ENCODE data around the gene SULT1A2. TPM values are rescaled to one million over a fixed set of nuclear protein-coding genes. Genes with fewer than 3 reads are reported as not detected.
A peak's percentile ranks its signal among the peaks of the same experiment; 100 is the strongest.
"Not testable (repeated sequence)": the region's sequence is repeated elsewhere in the genome, so short reads cannot be mapped to it uniquely, and the experiment has no call there.

The SULT1A2 gene
- total RNA-seq, 4 donors from 2014 or later, result 0.27 to 1.2 TPM; not detected in 2

DNA sequence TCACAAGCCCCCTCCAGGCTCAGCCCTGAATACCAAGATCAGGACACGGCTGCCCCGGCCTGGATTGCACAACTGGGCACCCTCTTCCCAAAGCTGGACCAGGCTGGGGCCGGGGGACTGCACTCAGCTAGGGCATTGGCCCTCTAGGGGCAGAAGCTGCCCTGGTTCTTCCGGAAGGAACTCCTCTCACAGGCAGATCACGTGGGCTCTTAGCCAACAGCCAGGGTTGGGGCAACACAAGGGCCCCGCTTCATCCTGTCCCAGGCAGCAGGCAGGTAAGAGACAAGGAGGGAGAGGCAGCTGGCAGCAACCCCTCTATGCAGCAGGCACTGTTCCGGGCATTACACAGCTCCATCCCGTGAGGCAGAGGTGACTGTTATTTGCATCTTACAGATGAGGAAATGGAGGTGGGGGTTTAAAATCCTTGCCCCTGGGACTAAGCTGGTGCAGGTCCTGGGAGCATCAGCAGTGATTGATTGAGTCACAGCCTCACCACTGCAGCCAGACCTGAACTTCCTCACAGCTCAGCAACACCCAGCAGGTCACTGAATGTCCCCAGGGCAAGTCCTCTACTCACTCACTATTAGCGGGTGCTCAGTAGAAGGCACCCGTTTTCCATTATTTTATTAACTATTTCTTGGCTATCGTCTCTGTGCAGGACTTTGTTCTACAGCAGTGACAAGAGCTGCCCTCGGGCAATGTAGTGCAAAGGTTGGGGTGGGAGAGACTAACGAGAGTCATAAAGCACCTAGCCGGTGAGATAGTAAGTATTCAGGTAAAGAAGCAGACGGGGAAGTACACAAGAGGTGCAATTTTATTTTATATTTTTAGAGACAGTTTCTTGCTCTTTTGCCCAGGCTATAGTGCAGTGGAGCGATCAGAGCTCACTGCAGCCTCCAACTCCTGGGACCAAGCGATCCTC lies 15.8 kb upstream of the SULT1A2 start:
- WGBS, 2 donors (ENCODE audit: low coverage in 1 of 2), result no CpG with 5 or more reads among the region's 17 CpGs
- not testable (repeated sequence) for H3K27me3 ChIP-seq, H3K4me3 ChIP-seq, H3K36me3 ChIP-seq, H3K9me3 ChIP-seq, H3K27ac ChIP-seq
- H3K4me1 ChIP-seq, result peaks cover 0 to 23% (median 4%) of the 10 kb centered on the region in 3 donors
- ATAC-seq, result peak; percentile 19

DNA sequence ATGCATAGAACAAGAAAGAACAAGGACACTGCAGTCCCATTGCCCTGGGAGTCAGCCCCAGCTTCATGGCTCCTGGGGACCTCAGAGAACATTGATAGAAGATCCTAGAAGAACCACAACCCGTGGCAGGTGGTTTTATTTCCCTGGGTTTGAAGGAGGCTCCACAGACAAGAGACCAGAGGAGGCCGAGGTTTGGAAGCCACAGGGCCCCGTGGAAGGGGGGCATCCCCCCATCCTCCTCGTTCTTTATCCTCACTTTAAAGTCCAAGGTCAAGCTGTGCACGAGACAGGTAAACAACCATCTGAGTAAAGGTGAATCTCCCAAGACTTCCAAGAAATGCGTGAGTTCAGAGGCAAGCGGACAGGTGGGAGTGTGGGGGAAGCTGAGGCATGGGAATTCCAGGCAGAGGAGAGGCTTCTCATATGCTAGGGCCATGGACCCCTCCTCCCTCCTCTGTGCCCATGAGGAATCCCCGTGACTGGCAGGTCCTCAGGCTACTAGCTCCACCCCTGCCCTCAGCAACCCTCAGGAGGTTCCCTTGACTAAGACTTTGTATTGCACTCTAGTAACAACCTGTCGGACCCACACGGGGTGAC lies 13.8 kb upstream of the SULT1A2 start:
- Histone ChIP-seq H3K27me3 (peaks cover 6% of the 10 kb centered on the region), H3K4me1 (peaks cover 0 to 23% (median 4%) of the 10 kb centered on the region in 3 donors), H3K36me3 (peaks cover 0 to 17% of the 10 kb centered on the region in 2 donors), H3K4me3 (no peak overlapping the region), H3K9me3 (no peaks in the 10 kb centered on the region), H3K27ac (peak overlapping the region in 1 of 4 donors; percentile 62)
- no peak for TF ChIP-seq EP300 (IDR thresholded peaks at IDR 0.05)
- WGBS, 2 donors (ENCODE audit: low coverage in 1 of 2), result 40 to 69% methylated on average over 1 to 10 of the region's 10 CpGs
- ATAC-seq, result no peak

DNA sequence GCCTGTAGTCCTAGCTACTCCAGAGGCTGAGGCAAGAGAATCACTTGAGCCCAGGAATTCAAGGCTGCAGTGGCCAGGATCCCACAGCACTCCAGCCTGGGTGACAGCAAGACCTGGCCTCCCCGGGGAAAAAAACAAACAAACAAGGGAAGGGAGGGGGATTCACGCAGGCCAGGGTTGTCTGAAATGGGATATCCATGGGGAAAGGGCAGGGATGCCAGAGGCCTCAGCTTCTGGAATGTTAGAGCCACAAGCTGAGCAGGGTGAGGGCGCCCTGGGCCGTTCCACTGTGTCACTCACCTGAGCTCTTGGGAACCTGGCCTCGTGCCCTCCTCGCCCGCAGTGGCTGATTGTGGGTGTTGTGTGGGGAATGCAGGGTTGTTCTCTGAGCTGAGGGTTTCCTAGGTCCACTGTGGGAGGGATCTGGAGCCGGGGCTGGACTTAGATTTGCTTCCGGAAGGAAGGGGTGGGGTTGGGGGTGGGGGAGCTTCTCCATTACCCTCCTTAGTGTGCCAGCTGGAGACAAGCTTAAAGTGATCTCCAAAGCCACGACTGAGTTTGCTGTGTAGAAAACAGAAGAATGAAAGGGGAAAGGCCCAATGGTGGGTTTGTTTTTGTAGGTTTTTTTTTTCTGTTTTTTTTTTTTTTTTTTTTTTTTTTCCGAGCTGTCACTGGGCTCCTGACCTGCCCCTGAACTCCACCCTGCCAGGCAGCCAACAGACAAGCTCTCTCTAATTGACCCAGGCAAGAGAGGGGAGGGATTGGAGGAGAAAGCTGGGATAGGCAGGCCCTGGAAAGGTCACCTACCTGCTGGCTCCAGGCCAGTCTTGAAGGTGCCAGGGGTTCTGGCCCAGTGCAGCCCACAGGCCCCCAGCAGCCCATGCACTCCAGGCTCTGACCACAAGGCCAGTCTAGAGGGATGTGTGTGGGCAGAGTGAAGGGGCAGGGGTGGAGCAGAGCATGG lies 13.1 kb upstream of the SULT1A2 start, which contains the start of gene SULT1A1:
Gene SULT1A1 (minus strand): TSS at position 414 of the 964 bp plus-strand sequence. CDS start 1,189 bp downstream, outside the sequence.
- Histone ChIP-seq H3K27me3 (peaks cover 6% of the 10 kb centered on the region), H3K36me3 (peaks cover 0 to 19% of the 10 kb centered on the region in 2 donors), H3K27ac (peak within 1 kb of the TSS in 3 of 4 donors; percentile 6 to 62 (median 43)), H3K4me3 (peak within 1 kb of the TSS; percentile 6 to 42), H3K4me1 (peaks cover 0 to 23% (median 4%) of the 10 kb centered on the region in 3 donors), H3K9me3 (no peaks in the 10 kb centered on the region)
- TF ChIP-seq POLR2AphosphoS5 (IDR thresholded peaks at IDR 0.05) (no peak), EP300 (IDR thresholded peaks at IDR 0.05) (no peak), CTCF (IDR thresholded peaks at IDR 0.05) (no peak), POLR2A (IDR thresholded peaks at IDR 0.05) (no peak)
- WGBS, 2 donors (ENCODE audit: low coverage in 1 of 2), result 35 to 51% methylated on average over 6 to 9 of the region's 11 CpGs
- peak; percentile 32 for ATAC-seq

DNA sequence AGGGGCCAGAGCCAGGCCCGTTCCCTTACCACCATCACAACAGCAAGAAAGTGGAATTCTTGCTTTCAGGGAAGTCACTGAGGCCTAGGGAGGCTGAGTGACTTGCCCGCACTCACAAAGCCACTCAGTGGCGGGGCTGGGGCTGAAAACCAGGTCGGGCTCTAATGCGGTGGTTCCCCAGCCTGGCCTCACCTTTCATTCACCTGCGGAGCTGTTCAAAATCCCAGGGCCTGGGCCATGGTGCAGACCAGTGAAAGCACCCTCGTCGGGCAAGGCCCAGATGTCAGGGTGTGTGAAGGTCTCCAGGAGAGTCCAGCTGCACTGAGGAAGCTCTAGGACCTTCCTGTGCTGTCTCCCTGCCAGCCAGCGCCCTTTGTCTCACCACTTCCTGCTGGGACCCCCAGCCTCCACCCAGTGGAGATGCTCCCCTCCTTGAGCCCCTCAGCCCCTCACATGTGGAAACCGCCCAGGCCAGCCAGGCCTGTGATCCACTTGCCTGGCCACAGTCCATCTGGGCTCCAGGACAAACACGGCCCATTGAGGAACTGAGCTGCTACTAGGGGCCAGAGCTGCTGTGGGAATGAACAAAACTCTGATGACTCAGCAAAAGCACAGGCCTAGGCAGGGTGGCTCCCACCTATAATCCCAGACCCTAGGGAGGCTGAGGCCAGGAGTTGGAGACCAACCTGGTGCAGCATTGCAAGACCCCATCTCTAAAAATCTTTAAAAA lies 12.2 kb upstream of the SULT1A2 start:
- ATAC-seq, H3K27me3 ChIP-seq, H3K9me3 ChIP-seq: not testable (repeated sequence)
- Histone ChIP-seq H3K4me1 (peaks cover 0 to 23% (median 4%) of the 10 kb centered on the region in 3 donors), H3K4me3 (peak overlapping the region; percentile 6 to 42), H3K27ac (peak overlapping the region in 2 of 4 donors; percentile 6 to 62), H3K36me3 (peaks cover 0 to 19% of the 10 kb centered on the region in 2 donors)
- WGBS, 2 donors (ENCODE audit: low coverage in 1 of 2), result 85% methylated on average over 7 of the region's 11 CpGs; no CpG with 5 or more reads in 1 of the 2 donors

DNA sequence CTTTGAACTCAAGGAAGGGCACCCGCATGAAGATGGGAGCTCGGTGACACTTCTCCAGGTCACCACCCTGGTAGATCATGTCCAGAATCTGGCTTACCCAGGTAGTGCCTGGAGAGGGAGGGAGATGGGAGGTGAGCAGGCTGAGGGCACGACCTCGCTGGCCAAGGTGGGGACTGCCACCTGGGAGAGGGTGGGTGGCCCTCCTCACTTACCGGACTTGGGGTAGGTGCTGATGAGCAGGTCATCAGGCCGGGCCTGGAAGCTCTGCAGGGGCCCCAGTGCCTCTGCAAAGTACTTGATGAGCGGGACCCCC lies 11.6 kb upstream of the SULT1A2 start:
- H3K9me3 ChIP-seq, H3K27ac ChIP-seq, H3K4me3 ChIP-seq, H3K27me3 ChIP-seq, ATAC-seq: not testable (repeated sequence)
- Histone ChIP-seq H3K4me1 (peaks cover 0 to 23% (median 4%) of the 10 kb centered on the region in 3 donors), H3K36me3 (peaks cover 0 to 19% of the 10 kb centered on the region in 2 donors)
- no CpG with 5 or more reads among the region's 7 CpGs for WGBS, 2 donors (ENCODE audit: low coverage in 1 of 2)

DNA sequence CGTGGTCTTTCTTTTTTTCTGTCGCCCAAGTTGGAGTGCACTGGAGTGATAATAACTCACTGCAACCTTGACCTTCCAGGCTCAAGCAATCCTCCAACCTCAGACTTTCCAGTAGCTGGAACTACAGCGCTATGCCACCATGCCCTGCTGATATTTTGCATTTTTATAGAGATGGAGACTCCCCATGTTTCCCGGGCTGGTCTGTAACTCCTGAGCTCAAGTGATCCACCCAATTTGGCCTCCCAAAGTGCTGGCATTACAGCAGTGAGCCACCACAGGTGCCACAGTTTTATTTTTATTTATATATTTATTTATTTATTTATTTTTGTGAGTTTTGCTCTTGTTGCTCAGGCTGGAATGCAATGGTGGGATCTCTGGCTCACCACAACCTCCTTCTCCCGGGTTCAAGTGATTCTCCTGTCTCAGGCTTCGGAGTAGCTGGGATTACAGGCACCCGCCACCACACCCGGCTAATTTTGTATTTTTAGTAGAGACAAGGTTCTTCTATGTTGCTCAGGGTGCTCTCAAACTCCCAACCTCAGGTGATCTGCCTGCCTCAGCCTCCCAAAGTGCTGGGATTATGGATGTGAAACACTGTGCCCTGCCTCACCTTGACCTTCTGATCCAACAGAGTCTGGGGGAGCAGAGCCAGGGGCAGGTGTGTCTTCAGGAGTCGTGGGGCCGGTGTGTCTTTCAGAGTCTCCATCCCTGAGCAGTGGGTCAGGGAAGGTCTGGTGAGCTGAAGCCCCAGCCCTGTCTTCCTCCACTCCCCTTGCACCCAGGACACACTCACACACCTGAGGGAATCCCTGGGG lies 11.0 kb upstream of the SULT1A2 start:
- not testable (repeated sequence) for H3K27me3 ChIP-seq, H3K27ac ChIP-seq, ATAC-seq, H3K9me3 ChIP-seq, H3K4me3 ChIP-seq
- Histone ChIP-seq H3K4me1 (peaks cover 0 to 23% (median 4%) of the 10 kb centered on the region in 3 donors), H3K36me3 (peaks cover 0 to 19% of the 10 kb centered on the region in 2 donors)
- 92 to 99% methylated on average over 6 to 10 of the region's 10 CpGs for whole genome bisulfite sequencing, 2 donors (ENCODE audit: low coverage in 1 of 2)
